Hepatocyte (in vitro differentiated cells): ENCODE measurements around the gene FAM131C.

Source experiments
- EZH2 ChIP-seq: fragments of 200-600 bp; sonication (generic); IDR thresholded peaks from 2 replicates; pipeline ENCODE4 v1.6.1; 2016; ENCODE audit warnings: antibody characterized with exemption, mild to moderate bottlenecking, borderline replicate concordance
- TF ChIP-seq, protein P1 (sequence below): fragments of 200-600 bp; sonication (generic); IDR thresholded peaks from 2 replicates; pipeline ENCODE4 v1.5.1; 2016; ENCODE audit warnings: antibody characterized with exemption, mild to moderate bottlenecking; ENCODE audit not compliant: poor library complexity

DNA sequence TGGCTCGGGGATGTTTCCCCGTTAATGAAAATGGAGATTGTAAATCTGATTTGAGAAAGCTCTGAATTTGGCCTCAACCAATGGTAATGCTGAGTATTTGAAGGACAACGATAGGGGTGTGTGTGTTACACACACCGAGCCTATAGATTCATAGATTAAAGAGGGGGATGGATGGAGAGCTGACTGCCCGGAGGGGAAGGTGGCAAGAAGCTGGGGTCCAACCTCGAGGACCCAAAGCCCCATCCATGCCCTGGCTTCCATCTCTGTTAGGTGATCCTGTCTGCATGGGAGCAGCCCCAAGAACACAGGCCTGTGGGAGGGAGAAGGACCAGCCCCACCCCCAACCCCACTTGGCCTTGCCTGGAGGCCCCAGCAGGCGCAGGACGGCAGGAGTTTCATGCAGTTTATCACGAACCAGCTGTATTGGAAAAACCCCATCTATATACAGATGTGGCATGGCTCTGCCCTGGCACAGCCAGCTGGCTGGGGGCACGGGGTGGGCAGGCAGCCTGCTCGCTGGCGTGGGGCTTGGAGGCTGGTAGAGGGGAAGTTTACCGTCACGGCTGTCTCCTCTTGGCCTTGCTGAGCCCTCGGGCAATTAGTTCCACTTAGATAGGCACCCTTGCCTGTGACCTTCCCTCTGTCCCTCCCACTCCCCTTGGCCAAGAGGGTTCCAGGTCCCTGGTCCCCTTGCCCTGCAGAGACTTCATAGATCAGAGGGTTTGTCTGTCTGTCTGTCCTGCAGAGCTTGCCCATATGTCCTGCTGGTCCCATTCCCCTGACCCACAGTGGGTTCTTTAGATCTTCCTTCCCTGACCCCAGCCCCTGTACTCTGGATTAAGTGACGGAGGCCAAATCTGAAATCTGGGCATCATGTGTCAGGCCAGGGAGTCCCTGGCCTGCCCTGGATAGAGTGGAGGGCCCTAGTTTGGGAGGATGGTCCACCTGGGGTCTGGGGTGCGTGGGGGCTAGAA, 58.7 kb downstream of the FAM131C start:
- TF ChIP-seq, protein P1, sequence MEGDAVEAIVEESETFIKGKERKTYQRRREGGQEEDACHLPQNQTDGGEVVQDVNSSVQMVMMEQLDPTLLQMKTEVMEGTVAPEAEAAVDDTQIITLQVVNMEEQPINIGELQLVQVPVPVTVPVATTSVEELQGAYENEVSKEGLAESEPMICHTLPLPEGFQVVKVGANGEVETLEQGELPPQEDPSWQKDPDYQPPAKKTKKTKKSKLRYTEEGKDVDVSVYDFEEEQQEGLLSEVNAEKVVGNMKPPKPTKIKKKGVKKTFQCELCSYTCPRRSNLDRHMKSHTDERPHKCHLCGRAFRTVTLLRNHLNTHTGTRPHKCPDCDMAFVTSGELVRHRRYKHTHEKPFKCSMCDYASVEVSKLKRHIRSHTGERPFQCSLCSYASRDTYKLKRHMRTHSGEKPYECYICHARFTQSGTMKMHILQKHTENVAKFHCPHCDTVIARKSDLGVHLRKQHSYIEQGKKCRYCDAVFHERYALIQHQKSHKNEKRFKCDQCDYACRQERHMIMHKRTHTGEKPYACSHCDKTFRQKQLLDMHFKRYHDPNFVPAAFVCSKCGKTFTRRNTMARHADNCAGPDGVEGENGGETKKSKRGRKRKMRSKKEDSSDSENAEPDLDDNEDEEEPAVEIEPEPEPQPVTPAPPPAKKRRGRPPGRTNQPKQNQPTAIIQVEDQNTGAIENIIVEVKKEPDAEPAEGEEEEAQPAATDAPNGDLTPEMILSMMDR, result no peak
- TF ChIP-seq EZH2, result no peak
